Measurements from ENCODE around the gene GABARAP.
A peak's percentile ranks its signal among the peaks of the same experiment; 100 is the strongest.

The GABARAP gene

DNA sequence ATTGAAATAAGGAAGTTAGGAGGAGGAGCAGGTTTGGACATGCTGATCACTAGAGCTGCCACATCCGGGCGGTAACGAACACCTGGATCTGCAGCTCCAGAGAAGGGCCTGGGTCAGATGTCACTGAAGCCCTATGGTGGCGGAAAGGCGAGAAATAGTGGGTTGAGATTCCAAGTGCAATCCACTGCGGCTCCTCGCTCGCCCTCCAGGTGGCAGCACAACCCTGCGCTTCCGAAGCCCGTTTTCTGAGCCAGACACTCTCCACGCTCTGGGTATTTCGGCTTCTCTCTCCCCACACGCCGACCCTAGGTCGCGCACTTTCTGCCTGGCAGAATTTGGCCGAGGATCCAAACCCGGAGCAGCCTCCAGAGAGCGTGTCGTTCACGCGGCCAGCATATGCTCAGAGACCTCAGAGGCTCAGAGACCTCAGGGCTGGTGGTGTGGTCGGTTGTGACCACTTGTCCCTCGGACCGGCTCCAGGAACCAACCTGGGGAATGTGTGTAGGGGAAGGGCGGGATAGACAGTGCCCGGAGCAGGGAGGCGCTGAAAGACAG lies 38.3 kb upstream of the GABARAP start (continued):
- TF ChIP-seq ZNF785 (tag by site-specific recombination; IDR thresholded peaks at IDR 0.05) = no peak
- TF ChIP-seq ZNF777 (tag by site-specific recombination; IDR thresholded peaks at IDR 0.05; ENCODE audit: borderline replicate concordance) = no peak
- no peak for TF ChIP-seq ZNF549 (tag by site-specific recombination; IDR thresholded peaks at IDR 0.05)
- TF ChIP-seq, protein P1, sequence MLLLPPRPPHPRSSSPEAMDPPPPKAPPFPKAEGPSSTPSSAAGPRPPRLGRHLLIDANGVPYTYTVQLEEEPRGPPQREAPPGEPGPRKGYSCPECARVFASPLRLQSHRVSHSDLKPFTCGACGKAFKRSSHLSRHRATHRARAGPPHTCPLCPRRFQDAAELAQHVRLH (tag by site-specific recombination; IDR thresholded peaks at IDR 0.05) = no peak
- TF ChIP-seq ZNF266 (tag by site-specific recombination; IDR thresholded peaks at IDR 0.05; ENCODE audit: low read depth) = no peak
- no peak for TF ChIP-seq ZNF521 (tag by site-specific recombination; IDR thresholded peaks at IDR 0.05)
- no peak for TF ChIP-seq MEIS1 (CRISPR knock-in tag; IDR thresholded peaks at IDR 0.05; ENCODE audit: borderline replicate concordance)
- TF ChIP-seq ZBTB17 (tag by site-specific recombination; IDR thresholded peaks at IDR 0.05) = peak; percentile 90
- no peak for TF ChIP-seq EGR2 (tag by site-specific recombination; IDR thresholded peaks at IDR 0.05; ENCODE audit: low read depth)
- no peak; the same call in 1 of the 2 replicates for TF ChIP-seq ZSCAN30 (tag by site-specific recombination; IDR thresholded peaks at IDR 0.05)
- TF ChIP-seq ZNF133 (tag by site-specific recombination; IDR thresholded peaks at IDR 0.05) = no peak
- no peak for TF ChIP-seq HOXD13 (CRISPR knock-in tag; IDR thresholded peaks at IDR 0.05; ENCODE audit: borderline replicate concordance)
- no peak for TF ChIP-seq ZNF223 (tag by site-specific recombination; IDR thresholded peaks at IDR 0.05)
- 0 out of 2 replicates have a peak, but pooled peaks have one; percentile 15 for TF ChIP-seq ZNF610 (tag by site-specific recombination; IDR thresholded peaks at IDR 0.05; ENCODE audit: borderline replicate concordance)
- TF ChIP-seq ZBTB26 (tag by site-specific recombination; optimal IDR thresholded peaks at IDR 0.05) = peak; percentile 46
- TF ChIP-seq, protein P2, sequence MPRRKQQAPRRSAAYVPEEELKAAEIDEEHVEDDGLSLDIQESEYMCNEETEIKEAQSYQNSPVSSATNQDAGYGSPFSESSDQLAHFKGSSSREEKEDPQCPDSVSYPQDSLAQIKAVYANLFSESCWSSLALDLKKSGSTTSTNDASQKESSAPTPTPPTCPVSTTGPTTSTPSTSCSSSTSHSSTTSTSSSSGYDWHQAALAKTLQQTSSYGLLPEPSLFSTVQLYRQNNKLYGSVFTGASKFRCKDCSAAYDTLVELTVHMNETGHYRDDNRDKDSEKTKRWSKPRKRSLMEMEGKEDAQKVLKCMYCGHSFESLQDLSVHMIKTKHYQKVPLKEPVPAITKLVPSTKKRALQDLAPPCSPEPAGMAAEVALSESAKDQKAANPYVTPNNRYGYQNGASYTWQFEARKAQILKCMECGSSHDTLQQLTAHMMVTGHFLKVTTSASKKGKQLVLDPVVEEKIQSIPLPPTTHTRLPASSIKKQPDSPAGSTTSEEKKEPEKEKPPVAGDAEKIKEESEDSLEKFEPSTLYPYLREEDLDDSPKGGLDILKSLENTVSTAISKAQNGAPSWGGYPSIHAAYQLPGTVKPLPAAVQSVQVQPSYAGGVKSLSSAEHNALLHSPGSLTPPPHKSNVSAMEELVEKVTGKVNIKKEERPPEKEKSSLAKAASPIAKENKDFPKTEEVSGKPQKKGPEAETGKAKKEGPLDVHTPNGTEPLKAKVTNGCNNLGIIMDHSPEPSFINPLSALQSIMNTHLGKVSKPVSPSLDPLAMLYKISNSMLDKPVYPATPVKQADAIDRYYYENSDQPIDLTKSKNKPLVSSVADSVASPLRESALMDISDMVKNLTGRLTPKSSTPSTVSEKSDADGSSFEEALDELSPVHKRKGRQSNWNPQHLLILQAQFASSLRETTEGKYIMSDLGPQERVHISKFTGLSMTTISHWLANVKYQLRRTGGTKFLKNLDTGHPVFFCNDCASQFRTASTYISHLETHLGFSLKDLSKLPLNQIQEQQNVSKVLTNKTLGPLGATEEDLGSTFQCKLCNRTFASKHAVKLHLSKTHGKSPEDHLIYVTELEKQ (tag by site-specific recombination; IDR thresholded peaks at IDR 0.05; ENCODE audit: borderline replicate concordance) = no peak
- TF ChIP-seq ZNF654 (tag by site-specific recombination; IDR thresholded peaks at IDR 0.05; ENCODE audit: low read depth) = peak; percentile 83
- TF ChIP-seq ZBTB6 (tag by site-specific recombination; IDR thresholded peaks at IDR 0.05) = no peak
- no peak for TF ChIP-seq ZBTB11 (tag by site-specific recombination; conservative IDR thresholded peaks at IDR 0.05; ENCODE audit: low read depth)
- TF ChIP-seq ZSCAN18 (tag by site-specific recombination; IDR thresholded peaks at IDR 0.05) = no peak
- TF ChIP-seq GLIS2 (tag by site-specific recombination; IDR thresholded peaks at IDR 0.05) = no peak
- no peak for TF ChIP-seq ZFP69B (tag by site-specific recombination; IDR thresholded peaks at IDR 0.05)
- TF ChIP-seq, protein P3, sequence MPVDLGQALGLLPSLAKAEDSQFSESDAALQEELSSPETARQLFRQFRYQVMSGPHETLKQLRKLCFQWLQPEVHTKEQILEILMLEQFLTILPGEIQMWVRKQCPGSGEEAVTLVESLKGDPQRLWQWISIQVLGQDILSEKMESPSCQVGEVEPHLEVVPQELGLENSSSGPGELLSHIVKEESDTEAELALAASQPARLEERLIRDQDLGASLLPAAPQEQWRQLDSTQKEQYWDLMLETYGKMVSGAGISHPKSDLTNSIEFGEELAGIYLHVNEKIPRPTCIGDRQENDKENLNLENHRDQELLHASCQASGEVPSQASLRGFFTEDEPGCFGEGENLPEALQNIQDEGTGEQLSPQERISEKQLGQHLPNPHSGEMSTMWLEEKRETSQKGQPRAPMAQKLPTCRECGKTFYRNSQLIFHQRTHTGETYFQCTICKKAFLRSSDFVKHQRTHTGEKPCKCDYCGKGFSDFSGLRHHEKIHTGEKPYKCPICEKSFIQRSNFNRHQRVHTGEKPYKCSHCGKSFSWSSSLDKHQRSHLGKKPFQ (tag by site-specific recombination; IDR thresholded peaks at IDR 0.05) = no peak
- no peak for TF ChIP-seq YY2 (tag by site-specific recombination; IDR thresholded peaks at IDR 0.05)
